HG03175 (cell line): Measurements from ENCODE around the gene CTBP2.

Source experiments
- ATAC-seq: cut with Tn5 transposase; IDR thresholded peaks from one replicate; pipeline ENCODE4 v1.9.1; 2021; ENCODE audit warnings: mild to moderate bottlenecking, moderate library complexity; ENCODE audit not compliant: unreplicated experiment

The CTBP2 gene

GRCh38 chr10:124984376-124984775 lies 176.0 kb downstream of the CTBP2 start:
- no peak for ATAC-seq

GRCh38 chr10:124983321-124983720 lies 177.0 kb downstream of the CTBP2 start:
- no peak for ATAC-seq

DNA sequence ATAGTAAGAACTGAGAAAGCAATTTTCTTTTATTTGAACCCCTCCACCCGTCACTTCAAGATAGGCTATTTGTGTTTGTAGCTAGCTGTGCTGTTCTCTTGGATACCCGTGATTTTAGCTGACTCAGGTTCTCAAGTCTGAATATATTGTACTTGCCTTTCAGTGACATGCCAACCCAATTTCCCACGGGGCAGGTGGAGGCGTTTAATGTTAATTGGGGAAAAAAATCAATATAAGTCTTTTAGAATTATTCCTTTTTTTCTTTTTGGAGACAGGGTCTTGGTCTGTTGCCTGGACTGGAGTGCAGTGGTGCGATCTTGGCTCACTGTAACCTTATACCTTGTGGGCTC lies 182.0 kb downstream of the CTBP2 start:
- ATAC-seq, result no peak

GRCh38 chr10:124977648-124978375 lies 182.6 kb downstream of the CTBP2 start:
- no peak for ATAC-seq

GRCh38 chr10:124977161-124977560 lies 183.2 kb downstream of the CTBP2 start:
- ATAC-seq, result no peak

- peak; percentile 94 for ATAC-seq
These were observed 184.3 kb downstream of the CTBP2 start for GRCh38 chr10:124975977-124976514.

GRCh38 chr10:124974131-124974530 lies 186.2 kb downstream of the CTBP2 start:
- ATAC-seq, result no peak

DNA sequence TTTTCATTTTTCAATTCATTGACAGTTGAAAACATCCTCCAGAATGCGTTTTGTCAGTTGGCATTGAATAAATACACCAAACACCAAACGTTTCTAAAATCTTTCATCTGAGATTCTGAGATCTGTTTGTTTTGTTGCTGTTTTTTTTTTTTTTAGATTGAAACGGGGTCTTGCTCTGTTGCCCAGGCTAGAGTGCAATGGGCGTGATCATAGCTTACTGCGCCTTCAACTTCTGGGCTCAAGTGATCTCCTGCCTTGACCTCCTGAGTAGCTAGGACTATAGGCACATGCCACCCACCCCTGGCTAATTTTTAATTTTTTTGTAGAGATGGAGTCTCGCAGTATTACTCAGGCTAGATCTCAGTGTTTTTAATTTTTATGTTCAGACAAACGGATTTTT lies 187.7 kb downstream of the CTBP2 start:
- ATAC-seq, result no peak

GRCh38 chr10:124971276-124971675 lies 189.1 kb downstream of the CTBP2 start:
- peak; percentile 21 for ATAC-seq

GRCh38 chr10:124967255-124967654 lies 193.1 kb downstream of the CTBP2 start:
- ATAC-seq, result no peak

- no peak for ATAC-seq
These were observed 194.4 kb downstream of the CTBP2 start for GRCh38 chr10:124966008-124966407.

GRCh38 chr10:124963866-124964720 lies 196.3 kb downstream of the CTBP2 start:
- ATAC-seq, result no peak

DNA sequence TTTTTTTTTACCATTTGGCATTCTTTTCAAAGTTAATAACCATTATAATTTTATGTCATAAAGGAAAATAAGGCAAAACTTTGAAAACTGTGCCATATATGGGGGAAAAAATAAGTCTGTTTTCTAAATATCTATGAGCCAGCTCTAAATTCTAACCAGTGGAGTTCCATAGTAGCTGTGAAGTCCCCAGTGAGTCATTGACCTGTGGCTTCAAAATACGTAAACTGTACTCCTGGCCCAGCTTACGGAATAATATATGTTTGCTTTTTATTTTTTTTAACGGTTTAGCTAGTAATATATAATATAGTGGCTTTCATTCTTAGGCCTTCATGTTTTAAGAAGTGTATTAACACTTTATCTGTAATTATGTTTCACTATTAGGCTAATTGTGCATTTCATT lies 197.9 kb downstream of the CTBP2 start:
- ATAC-seq, result no peak

- no peak for ATAC-seq
These were observed 199.2 kb downstream of the CTBP2 start for GRCh38 chr10:124961248-124961570.

DNA sequence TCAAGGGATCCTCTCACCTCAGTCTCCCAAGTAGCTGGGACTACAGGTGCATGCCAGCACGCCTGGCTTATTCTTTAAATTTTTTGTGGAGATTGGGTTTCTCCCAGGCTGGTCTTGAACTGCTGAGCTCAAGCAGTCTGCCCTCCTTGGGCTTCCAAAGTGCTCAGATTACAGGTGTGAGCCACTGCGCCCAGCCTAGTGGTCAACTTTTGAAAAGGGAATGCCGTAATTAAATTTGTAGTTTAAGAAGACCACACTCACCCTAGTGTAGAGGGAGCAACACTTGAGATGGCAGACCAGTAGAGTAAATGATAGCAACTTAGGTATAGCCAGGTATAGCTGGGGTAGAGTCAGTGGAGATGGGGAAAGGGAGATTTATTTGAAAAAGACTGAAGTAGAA lies 200.8 kb downstream of the CTBP2 start:
- ATAC-seq, result no peak

GRCh38 chr10:124957404-124957947 lies 202.9 kb downstream of the CTBP2 start:
- ATAC-seq, result no peak

DNA sequence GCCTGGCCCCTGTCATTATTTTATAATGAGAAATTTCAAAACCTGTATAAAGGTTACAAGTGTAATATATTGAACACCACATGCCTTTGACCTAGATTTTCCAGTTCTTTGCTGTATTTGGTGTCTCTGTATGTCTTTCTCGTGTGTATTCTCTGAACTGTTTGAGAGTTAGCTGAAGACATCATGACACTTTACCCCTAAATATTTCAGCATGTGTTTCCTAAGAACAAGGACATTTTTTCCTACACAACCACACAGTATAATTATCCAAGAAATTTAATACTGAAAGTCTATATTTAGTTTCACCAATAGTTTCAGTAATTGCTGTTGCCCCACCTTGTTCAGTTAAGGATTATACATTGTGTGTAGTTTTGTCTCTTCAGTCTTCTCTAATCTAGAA lies 203.6 kb downstream of the CTBP2 start:
- no peak for ATAC-seq

DNA sequence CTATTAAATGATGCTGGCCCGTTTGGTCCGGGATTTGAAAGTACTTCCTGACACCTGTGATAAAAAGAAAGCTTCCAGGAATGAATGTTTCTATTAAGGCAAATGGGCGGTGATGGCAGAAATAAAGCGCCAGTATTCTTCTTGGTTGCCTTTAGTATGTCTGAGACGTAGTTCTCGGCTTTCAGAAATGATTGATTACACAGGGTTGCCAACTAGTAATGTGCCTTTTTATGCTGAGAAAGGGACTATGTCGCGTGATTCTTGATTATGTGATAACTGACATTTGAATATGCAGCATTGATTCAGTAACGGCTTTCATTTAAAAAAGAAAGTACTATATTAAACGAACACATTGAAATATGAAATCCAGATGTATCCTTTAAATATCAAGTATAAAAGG lies 204.5 kb downstream of the CTBP2 start:
- ATAC-seq, result no peak

DNA sequence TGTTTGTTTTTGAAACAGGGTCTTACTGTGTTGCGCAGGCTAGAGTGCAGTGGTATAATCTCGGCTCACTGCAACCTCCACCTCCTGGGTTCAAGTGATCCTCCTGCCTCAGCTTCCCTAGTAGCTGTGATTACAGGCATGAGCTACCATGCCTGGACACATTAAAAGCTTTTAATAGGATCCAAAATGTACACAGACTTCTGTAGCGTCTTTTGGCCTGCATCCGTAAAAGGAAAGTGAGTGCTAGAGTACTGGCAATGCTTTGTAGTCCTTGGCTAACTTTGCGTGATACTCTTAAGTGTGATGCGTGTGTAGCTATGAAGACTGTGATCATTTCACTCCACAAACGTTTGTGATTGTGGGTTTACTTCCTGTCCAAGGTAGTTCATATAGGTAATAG lies 205.1 kb downstream of the CTBP2 start:
- ATAC-seq, result no peak

- ATAC-seq, result no peak
These were observed 206.9 kb downstream of the CTBP2 start for GRCh38 chr10:124953421-124953820.

DNA sequence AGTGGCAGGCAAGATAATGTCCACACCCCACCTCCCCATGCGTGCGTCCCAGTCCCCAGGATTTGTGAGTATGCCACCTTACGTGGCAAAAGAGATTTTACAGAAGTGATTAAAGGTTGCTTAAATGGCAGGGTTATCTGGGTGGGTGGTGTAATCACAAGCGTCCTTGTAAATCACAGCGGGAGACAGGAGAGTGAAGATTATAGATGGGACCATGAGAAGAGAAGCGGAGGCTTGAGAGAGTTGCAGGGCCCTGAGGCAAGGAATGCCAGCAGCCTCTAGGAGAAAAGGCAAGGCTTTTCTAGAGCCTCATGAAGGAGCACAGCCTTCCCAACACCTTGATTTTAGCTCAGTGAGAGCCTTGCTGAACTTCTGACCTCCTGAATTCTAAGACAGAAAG lies 208.2 kb downstream of the CTBP2 start:
- no peak for ATAC-seq

GRCh38 chr10:124949543-124949942 lies 210.8 kb downstream of the CTBP2 start:
- no peak for ATAC-seq
